ENCODE results near the gene TERT. TPM values are rescaled to one million over a fixed set of nuclear protein-coding genes. Genes with fewer than 3 reads are reported as not detected.

TERT gene
- total and polyA plus RNA-seq, 10 of the 15 experiments (the other 5 are each of a cell fraction or from before 2014, with no cell fraction given): 0.08 to 21.5 (median 5.0) TPM

- TF ChIP-seq POLR2AphosphoS5 (IDR thresholded peaks at IDR 0.05; ENCODE audit: low read length) (no peak), MTA3 (IDR thresholded peaks at IDR 0.05; ENCODE audit: borderline replicate concordance, low read length) (no peak), PKNOX1 (IDR thresholded peaks at IDR 0.05) (no peak), CREB1 (IDR thresholded peaks at IDR 0.05; ENCODE audit: low read depth) (no peak), ESRRA (IDR thresholded peaks at IDR 0.05; ENCODE audit: low read length) (no peak)
These were observed 41.3 kb downstream of the TERT start (continued) for GRCh38 chr5:1253456-1254105.

GRCh38 chr5:1252681-1253080, 42.2 kb downstream of the TERT start:
- no peak for FAIRE-seq
- ChIA-PET POLR2A (no interaction called here), SMC1A (ENCODE audit: uncharacterized antibody, unreplicated experiment) (no interaction called here), CTCF (no interaction called here), RAD21 (ENCODE audit: unreplicated experiment) (no interaction called here)
- intact Hi-C loops (cut with micrococcal nuclease; ENCODE audit: unreplicated experiment): no loop called here
- Histone ChIP-seq H3K27ac (ENCODE audit: control insufficient read depth, insufficient read depth) (no peak overlapping the region), H3K27me3 (replicated peaks in 1 of 2; ENCODE audit: control insufficient read depth in 2 of 2, insufficient read depth in 2 of 2, low read length in 1 of 2) (no peaks in the 10 kb centered on the region), H3K4me1 (ENCODE audit: control insufficient read depth, insufficient read depth, low read length) (no peaks in the 10 kb centered on the region), H4K20me1 (ENCODE audit: control insufficient read depth, insufficient read depth) (no peaks in the 10 kb centered on the region), H3K9me3 (replicated peaks; ENCODE audit: control insufficient read depth, insufficient read depth, low read length) (no peaks in the 10 kb centered on the region), H3K4me2 (ENCODE audit: control insufficient read depth, insufficient read depth) (no peak overlapping the region), H3K4me3 (no peak overlapping the region), H3K36me3 (ENCODE audit: control insufficient read depth in 2 of 2, insufficient read depth in 2 of 2, low read length in 1 of 2) (no peaks in the 10 kb centered on the region; a peak in 1 of 4 replicates), H3K9ac (ENCODE audit: control insufficient read depth, insufficient read depth, low read length) (no peak overlapping the region), H3K79me2 (ENCODE audit: control insufficient read depth, insufficient read depth, low read length) (no peaks in the 10 kb centered on the region), H2AFZ (ENCODE audit: control insufficient read depth, low read depth, low read length) (no peak overlapping the region)
- ATAC-seq: no peak
- no TSS peak for BruUV-seq (replicated peaks)
- 44% methylated on average over 7 of the region's 9 CpGs for WGBS (ENCODE audit: insufficient coverage, insufficient replicate concordance, low lambda C conversion rate, missing lambda C conversion rate)
- in situ Hi-C loops (cut with MboI): no loop called here
- DNase-seq (ENCODE audit: low read depth, low spot score): no peak
- TF ChIP-seq POU2F2 (IDR thresholded peaks at IDR 0.05; ENCODE audit: borderline replicate concordance, low read depth, low read length) (no peak), TARDBP (IDR thresholded peaks at IDR 0.05; ENCODE audit: borderline replicate concordance) (no peak), EGR1 (IDR thresholded peaks at IDR 0.05; ENCODE audit: borderline replicate concordance in 1 of 2, low read depth in 2 of 2, low read length in 2 of 2) (no peak), ATF7 (IDR thresholded peaks at IDR 0.05; ENCODE audit: low read depth) (no peak), IRF5 (IDR thresholded peaks at IDR 0.05; ENCODE audit: borderline replicate concordance) (no peak), ZNF384 (IDR thresholded peaks at IDR 0.05; ENCODE audit: borderline replicate concordance, low read depth, low read length) (no peak), IRF3 (IDR thresholded peaks at IDR 0.05) (no peak), IKZF2 (IDR thresholded peaks at IDR 0.05) (no peak), CUX1 (IDR thresholded peaks at IDR 0.05; ENCODE audit: insufficient replicate concordance, low read depth, low read length) (no peak), NR2F1 (conservative IDR thresholded peaks at IDR 0.05) (no peak), ZNF24 (IDR thresholded peaks at IDR 0.05) (no peak)
